ENCODE data around the gene ZBTB22.

The ZBTB22 gene

GRCh38 chr6:33271468-33272274 is 45.9 kb downstream of the ZBTB22 start, which contains the start of the genes RPS18 and VPS52:
TSS of gene RPS18 (plus strand) at chr6:33272075. CDS start at chr6:33272120, 45 bp downstream.
TSS of gene VPS52 (minus strand) at chr6:33271876. CDS start at chr6:33271675, 201 bp downstream.
- no peak within 1 kb of the TSS for H4K8ac ChIP-seq (ENCODE audit: low read depth, low read length)
- peak within 1 kb of the TSS; percentile 89 for H3K23ac ChIP-seq (ENCODE audit: low read depth, low read length, poor library complexity)
- H3K27me3 ChIP-seq (ENCODE audit: control insufficient read depth in 3 of 3, insufficient read depth in 3 of 3, low read depth in 1 of 3, low read length in 3 of 3), result no peaks in the 10 kb centered on the region
- peak within 1 kb of the TSS; percentile 70 for H2AK5ac ChIP-seq (ENCODE audit: low read depth, low read length)
- H2BK120ac ChIP-seq (ENCODE audit: low read depth, low read length), result no peak within 1 kb of the TSS
- H3K4ac ChIP-seq (ENCODE audit: low read length), result no peak within 1 kb of the TSS
- H3K4me3 ChIP-seq (ENCODE audit: low read length in 2 of 2), result peak within 1 kb of the TSS; percentile 92 to 94
- peaks cover 41 to 80% of the 10 kb centered on the region in 2 donors for H3K36me3 ChIP-seq (replicated peaks in 1 of 2; ENCODE audit: control insufficient read depth in 2 of 2, insufficient read depth in 2 of 2, low read length in 2 of 2)
- peak within 1 kb of the TSS; percentile 97 for H2AFZ ChIP-seq (ENCODE audit: low read length)
- no peak within 1 kb of the TSS for H3K14ac ChIP-seq (ENCODE audit: low read length)
- H3K27ac ChIP-seq (replicated peaks; ENCODE audit: low read length), result peak within 1 kb of the TSS; percentile 79
- no peak within 1 kb of the TSS for H2BK12ac ChIP-seq (ENCODE audit: low read length)
- no peak within 1 kb of the TSS for H2BK15ac ChIP-seq (ENCODE audit: low read length)
- H3K4me1 ChIP-seq (ENCODE audit: control insufficient read depth in 2 of 2, insufficient read depth in 1 of 2, low read depth in 1 of 2, low read length in 2 of 2), result peaks cover 18 to 25% of the 10 kb centered on the region in 2 donors
- DNase-seq (ENCODE audit: low spot score), result peak; percentile 99
- H3K4me2 ChIP-seq (ENCODE audit: insufficient read depth, low read length, poor library complexity, severe bottlenecking), result peak within 1 kb of the TSS; percentile 67
- H3K9me3 ChIP-seq (replicated peaks in 1 of 2; ENCODE audit: control insufficient read depth in 2 of 2, insufficient read depth in 1 of 2, low read depth in 1 of 2, low read length in 2 of 2), result no peaks in the 10 kb centered on the region
- peaks cover 8% of the 10 kb centered on the region for H3K79me1 ChIP-seq (ENCODE audit: low read depth, low read length)
- no peak within 1 kb of the TSS for H4K91ac ChIP-seq (ENCODE audit: low read depth, low read length, poor library complexity)
- WGBS, 2 donors (ENCODE audit: extremely low coverage in 2 of 2, insufficient read length in 2 of 2, insufficient replicate concordance in 1 of 2), result no CpG with 5 or more reads among the region's 48 CpGs
- peak within 1 kb of the TSS; percentile 98 for H3K18ac ChIP-seq (ENCODE audit: low read length)
- peak within 1 kb of the TSS; percentile 91 for H3K9ac ChIP-seq (ENCODE audit: low read depth, low read length, poor library complexity)
- no peak within 1 kb of the TSS for H2BK5ac ChIP-seq (ENCODE audit: low read length)

- peaks cover 42 to 80% of the 10 kb centered on the region in 2 donors for H3K36me3 ChIP-seq (replicated peaks in 1 of 2; ENCODE audit: control insufficient read depth in 2 of 2, insufficient read depth in 2 of 2, low read length in 2 of 2)
These were observed 46.5 kb downstream of the ZBTB22 start for GRCh38 chr6:33271117-33271467.

More at GRCh38 chr6:33271117-33271467, 46.5 kb downstream of the ZBTB22 start:
- H3K4ac ChIP-seq (ENCODE audit: low read length), result no peak overlapping the region
- no peak overlapping the region for H2BK12ac ChIP-seq (ENCODE audit: low read length)
- H3K4me1 ChIP-seq (ENCODE audit: control insufficient read depth in 2 of 2, insufficient read depth in 1 of 2, low read depth in 1 of 2, low read length in 2 of 2), result peaks cover 16 to 23% of the 10 kb centered on the region in 2 donors
- no peak overlapping the region for H2BK5ac ChIP-seq (ENCODE audit: low read length)
- H3K14ac ChIP-seq (ENCODE audit: low read length), result no peak overlapping the region
- no peak for DNase-seq (ENCODE audit: low spot score)
- H3K27ac ChIP-seq (replicated peaks; ENCODE audit: low read length), result peak overlapping the region; percentile 63
- H3K79me1 ChIP-seq (ENCODE audit: low read depth, low read length), result peaks cover 8% of the 10 kb centered on the region
- H3K18ac ChIP-seq (ENCODE audit: low read length), result peak overlapping the region; percentile 98
- no peaks in the 10 kb centered on the region for H3K9me3 ChIP-seq (replicated peaks in 1 of 2; ENCODE audit: control insufficient read depth in 2 of 2, insufficient read depth in 1 of 2, low read depth in 1 of 2, low read length in 2 of 2)
- peak overlapping the region; percentile 91 for H3K9ac ChIP-seq (ENCODE audit: low read depth, low read length, poor library complexity)
- H4K91ac ChIP-seq (ENCODE audit: low read depth, low read length, poor library complexity), result no peak overlapping the region
- no peaks in the 10 kb centered on the region for H3K27me3 ChIP-seq (ENCODE audit: control insufficient read depth in 3 of 3, insufficient read depth in 3 of 3, low read depth in 1 of 3, low read length in 3 of 3)
- WGBS, 2 donors (ENCODE audit: extremely low coverage in 2 of 2, insufficient read length in 2 of 2, insufficient replicate concordance in 1 of 2), result no CpG with 5 or more reads among the region's 7 CpGs
- H3K4me2 ChIP-seq (ENCODE audit: insufficient read depth, low read length, poor library complexity, severe bottlenecking), result peak overlapping the region; percentile 60
- no peak overlapping the region for H2AK5ac ChIP-seq (ENCODE audit: low read depth, low read length)
- no peak overlapping the region for H4K8ac ChIP-seq (ENCODE audit: low read depth, low read length)
- H2BK15ac ChIP-seq (ENCODE audit: low read length), result no peak overlapping the region
- peak overlapping the region; percentile 97 for H2AFZ ChIP-seq (ENCODE audit: low read length)
- H3K23ac ChIP-seq (ENCODE audit: low read depth, low read length, poor library complexity), result peak overlapping the region; percentile 89
- H2BK120ac ChIP-seq (ENCODE audit: low read depth, low read length), result no peak overlapping the region
- H3K4me3 ChIP-seq (ENCODE audit: low read length in 2 of 2), result peak overlapping the region; percentile 83 to 94

All from neuronal stem cell (in vitro differentiated cells).